GM12873 (cell line): ENCODE measurements around the gene ELL.

Experiments used
- CTCF ChIP-seq: IDR thresholded peaks from 2 replicates; pipeline ENCODE4 v1.5.1; 2012; ENCODE audit warnings: low read depth, mild to moderate bottlenecking, moderate library complexity, low read length, control low read depth; ENCODE audit not compliant: insufficient read depth; ENCODE audit errors: missing control alignments

ELL gene

DNA sequence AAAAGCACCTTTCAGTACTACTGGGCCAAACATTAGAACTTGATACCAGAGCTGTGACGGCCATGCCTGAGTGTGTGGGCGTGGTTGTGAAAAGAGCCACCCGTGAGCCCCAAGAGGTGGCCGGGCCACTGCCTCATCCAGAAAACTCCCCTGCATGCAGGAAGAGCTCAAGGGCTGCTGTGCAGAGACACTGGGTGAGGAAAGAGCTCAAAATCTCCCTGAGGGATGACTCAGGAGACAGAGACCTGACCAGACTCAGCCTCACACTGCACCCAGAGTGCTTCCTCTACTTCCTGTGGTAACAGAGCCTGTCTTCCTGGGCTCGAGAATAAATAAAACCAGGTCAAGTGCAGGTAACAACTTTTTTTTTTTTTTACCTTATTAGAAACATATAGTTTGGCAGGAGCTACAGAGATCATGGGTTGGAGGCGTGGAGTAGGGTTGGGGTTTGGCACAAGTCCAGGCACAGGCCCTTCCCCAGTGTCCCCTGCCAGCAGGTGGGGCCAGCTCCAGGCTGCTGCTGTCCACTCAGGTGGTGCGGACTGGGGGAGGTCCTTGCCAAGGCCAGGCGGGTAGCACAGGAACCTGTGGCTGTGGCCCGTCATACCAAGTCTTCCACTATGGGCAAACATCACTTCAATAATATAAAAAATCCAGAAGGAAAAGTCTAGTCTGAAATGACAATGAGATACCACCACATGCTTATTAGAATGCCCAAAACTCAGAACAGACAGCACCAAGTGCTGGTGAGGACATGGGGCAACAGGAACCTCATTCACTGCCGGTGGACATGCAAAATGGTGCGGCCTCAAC is 25.5 kb downstream of the ELL start:
- no peak for TF ChIP-seq CTCF

GRCh38 chr19:18495204-18495911 is 26.5 kb downstream of the ELL start:
- no peak for TF ChIP-seq CTCF

- no peak for TF ChIP-seq CTCF
Observed at GRCh38 chr19:18494267-18494607, 27.6 kb downstream of the ELL start.

DNA sequence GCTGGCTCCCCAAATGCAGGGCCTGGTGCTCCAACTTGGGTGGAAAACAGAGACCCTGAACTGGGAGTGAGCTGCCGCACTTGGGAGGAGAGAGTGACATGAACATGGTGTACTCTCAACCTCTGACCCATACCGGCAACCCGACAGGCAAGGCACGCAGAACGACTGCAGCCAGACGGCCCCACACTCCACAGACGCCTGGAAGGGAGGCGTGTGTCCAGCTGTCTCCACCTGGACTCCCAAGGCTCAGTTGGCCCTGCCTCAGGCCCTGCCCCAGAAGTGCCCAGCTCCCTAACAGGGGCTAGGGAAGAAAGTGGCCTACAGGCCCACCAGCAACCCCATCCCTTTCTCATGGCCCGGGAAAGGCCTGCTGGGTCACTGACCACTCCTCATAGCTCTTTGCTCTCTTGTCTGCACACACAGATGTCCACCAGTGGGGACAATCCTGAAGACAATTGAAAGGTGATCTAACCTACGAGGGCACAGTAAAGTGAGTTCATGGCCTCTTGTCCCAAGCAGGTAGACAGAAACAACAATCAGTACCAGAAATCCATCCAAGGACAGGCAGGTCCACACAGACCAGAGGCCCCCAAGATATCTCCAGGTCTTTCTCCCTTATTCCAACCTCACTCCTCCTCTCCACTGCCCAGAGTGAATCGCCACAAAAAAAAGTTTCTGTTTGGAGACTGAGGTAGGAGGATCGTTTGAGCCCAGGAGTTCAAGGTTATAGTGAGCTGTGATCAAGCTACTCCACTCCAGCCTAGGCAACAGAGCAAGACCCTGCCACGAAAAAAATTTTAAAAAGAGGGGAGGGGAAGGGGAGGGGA is 28.2 kb downstream of the ELL start:
- no peak for TF ChIP-seq CTCF

DNA sequence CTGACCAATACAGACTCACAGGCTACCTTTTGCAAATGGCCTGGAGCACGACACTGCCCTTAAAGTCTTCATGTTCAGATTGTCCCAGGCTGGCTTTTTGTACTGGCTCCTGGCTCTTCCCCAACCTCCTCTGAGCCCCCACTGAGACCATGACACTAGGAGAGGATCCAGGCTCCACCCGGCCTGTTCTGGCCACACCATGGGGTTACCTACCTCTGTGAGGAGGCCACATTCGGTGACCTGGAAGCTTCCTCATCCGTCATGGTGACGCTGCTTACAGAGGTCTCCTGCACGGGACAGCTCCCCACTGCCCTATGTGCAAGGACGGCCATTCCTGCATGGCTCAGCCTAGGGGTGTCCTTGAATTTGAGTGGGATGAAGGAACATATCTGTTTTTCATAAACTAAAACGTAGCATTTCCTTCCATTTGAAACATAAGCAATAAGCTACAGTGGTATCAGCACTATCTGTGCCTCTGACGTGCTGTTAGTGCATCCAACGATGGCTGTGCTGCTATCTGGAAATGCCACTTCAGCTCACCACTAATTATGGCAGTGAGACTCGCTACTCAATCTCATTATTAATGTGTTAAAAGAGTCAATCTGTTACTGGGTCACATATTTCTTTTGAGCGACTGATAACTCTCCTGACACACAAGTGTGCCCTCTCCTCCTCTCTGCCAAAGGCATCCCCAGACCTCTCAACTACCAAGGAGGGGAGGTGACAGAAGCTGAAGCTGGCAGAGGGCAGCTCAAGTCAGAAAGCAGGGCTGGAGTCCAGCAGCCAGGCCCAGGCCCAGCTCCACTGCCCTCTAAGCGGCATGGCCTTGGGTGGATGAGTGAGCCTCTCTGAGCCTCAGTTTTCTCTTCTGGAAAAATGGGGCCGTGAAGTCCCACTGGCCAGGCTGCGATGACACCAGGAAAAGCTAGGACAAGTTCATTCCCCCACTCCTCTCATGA is 29.6 kb downstream of the ELL start:
- no peak for TF ChIP-seq CTCF

DNA sequence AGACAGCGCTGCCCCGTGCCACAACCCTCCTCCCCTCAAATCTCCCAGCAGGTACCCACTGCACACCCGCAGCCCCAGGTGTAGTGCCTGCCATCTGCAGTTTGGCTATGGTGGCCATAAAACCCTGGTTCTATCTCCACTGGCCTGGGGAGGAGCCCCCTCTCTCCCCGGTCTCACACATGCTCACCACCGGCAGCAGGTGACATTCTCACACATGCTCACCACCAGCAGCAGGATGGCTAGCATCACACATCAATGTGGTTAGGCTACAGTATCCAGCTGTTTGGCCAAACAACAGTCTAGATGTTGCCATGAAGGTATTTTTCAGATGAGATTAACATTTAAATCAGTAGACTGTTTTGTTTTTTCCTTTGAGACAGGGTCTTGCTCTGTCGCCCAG is 31.1 kb downstream of the ELL start:
- no peak for TF ChIP-seq CTCF
